ENCODE measurements around the gene ZRSR2. TPM values are rescaled to one million over a fixed set of nuclear protein-coding genes. Genes with fewer than 3 reads are reported as not detected.

ZRSR2 gene
- total RNA-seq, 1 experiment from 2014 or later = 6.4 TPM

DNA sequence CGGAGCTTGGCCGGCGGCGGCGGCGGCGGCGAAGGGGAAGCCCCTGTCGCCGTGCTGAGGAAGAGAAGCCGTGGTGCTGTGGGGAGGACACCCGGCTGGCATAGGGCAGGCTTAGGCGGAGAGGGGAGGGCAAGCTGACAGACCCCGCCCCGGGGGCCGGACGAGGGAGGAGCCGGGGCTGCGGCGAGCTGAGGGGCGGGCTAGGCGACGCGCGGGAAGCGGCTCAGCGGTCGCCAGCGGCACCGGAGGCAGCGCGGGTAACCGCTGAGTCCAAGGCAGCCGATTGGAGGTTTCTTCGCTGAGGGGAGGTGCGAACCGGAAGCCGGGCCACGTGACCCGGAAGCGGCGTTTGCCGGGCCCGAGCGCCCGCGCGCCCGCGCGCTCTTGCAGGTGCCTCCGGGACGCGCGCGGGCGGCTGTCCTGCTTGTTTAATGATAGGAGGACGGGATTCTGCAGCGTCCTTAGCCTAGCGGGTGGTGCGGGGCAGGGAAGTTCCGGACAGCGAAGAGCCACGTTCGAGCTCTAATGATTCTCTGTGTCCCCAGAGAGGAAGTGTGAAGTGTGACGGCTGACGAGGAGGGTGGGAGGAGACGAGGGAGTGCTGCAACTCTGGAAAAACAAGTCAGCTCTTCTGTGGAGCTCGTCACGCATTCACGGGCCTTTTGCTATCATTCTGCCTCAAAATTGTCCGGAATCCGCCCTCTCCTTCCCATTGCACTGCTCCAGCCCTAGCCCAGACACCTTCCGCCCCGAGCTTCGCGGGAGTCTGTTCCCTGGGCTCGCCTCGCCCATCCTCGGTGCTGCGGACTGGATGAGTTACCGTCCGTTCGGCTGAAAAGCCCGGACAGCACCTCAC is 64.7 kb downstream of the ZRSR2 start, which contains the start of gene AP1S2:
TSS of gene AP1S2 (minus strand) at position 102 of the 856 bp plus-strand sequence. CDS start 2,289 bp downstream, outside the sequence.
- Histone ChIP-seq H3K36me3 (ENCODE audit: low read depth, low read length) (no peaks in the 10 kb centered on the region), H3K79me2 (ENCODE audit: low read length) (peaks cover 18% of the 10 kb centered on the region; the same call in 1 of the 2 replicates), H4K20me1 (ENCODE audit: low read length) (no peaks in the 10 kb centered on the region), H3K27ac (ENCODE audit: low read length) (peak within 1 kb of the TSS; percentile 70), H2AFZ (ENCODE audit: low read length) (peak within 1 kb of the TSS; percentile 87), H3K4me3 (ENCODE audit: low read length) (peak within 1 kb of the TSS; percentile 80), H3K9me3 (ENCODE audit: low read length) (no peaks in the 10 kb centered on the region), H3K9ac (ENCODE audit: low read length) (peak within 1 kb of the TSS; percentile 63), H3F3A (ENCODE audit: low read length, unreplicated experiment) (no peaks in the 10 kb centered on the region), H3K4me1 (ENCODE audit: insufficient read depth, low read length) (peaks cover 36% of the 10 kb centered on the region), H3K4me2 (ENCODE audit: low read length) (peak within 1 kb of the TSS; percentile 93), H3K9me2 (replicated peaks; ENCODE audit: low read length) (no peaks in the 10 kb centered on the region), H3K27me3 (ENCODE audit: low read length) (no peaks in the 10 kb centered on the region)
- DNase-seq (peak; percentile 93), ATAC-seq (peak; percentile 92)
- CTCF ChIA-PET = interaction anchor here (0.5 to 0.7 kb wide), 2 partner anchors 42 to 117 kb away, joined by 3 to 4 read pairs; no protein-coding TSS in a partner anchor
- BruUV-seq (replicated peaks) = TSS peak; percentile 82
- no peak for TF ChIP-seq EZH2phosphoT487 (IDR thresholded peaks at IDR 0.05; ENCODE audit: borderline replicate concordance, low read length)
- TF ChIP-seq EZH2 (IDR thresholded peaks at IDR 0.05; ENCODE audit: low read length, unreplicated experiment) = no peak
- TF ChIP-seq, protein P1, sequence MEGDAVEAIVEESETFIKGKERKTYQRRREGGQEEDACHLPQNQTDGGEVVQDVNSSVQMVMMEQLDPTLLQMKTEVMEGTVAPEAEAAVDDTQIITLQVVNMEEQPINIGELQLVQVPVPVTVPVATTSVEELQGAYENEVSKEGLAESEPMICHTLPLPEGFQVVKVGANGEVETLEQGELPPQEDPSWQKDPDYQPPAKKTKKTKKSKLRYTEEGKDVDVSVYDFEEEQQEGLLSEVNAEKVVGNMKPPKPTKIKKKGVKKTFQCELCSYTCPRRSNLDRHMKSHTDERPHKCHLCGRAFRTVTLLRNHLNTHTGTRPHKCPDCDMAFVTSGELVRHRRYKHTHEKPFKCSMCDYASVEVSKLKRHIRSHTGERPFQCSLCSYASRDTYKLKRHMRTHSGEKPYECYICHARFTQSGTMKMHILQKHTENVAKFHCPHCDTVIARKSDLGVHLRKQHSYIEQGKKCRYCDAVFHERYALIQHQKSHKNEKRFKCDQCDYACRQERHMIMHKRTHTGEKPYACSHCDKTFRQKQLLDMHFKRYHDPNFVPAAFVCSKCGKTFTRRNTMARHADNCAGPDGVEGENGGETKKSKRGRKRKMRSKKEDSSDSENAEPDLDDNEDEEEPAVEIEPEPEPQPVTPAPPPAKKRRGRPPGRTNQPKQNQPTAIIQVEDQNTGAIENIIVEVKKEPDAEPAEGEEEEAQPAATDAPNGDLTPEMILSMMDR (conservative IDR thresholded peaks at IDR 0.05; ENCODE audit: low read depth, low read length) = no peak
- intact Hi-C loops (cut with micrococcal nuclease) = loop anchor here (10.0 kb wide), 2 partner anchors 270 to 810 kb away; partner anchors contain the start of gene GRPR
- POLR2A ChIA-PET (ENCODE audit: unreplicated experiment) = interaction anchor here (0.6 kb wide), 1 partner anchor 116 kb away, joined by 3 read pairs; no protein-coding TSS in a partner anchor

DNA sequence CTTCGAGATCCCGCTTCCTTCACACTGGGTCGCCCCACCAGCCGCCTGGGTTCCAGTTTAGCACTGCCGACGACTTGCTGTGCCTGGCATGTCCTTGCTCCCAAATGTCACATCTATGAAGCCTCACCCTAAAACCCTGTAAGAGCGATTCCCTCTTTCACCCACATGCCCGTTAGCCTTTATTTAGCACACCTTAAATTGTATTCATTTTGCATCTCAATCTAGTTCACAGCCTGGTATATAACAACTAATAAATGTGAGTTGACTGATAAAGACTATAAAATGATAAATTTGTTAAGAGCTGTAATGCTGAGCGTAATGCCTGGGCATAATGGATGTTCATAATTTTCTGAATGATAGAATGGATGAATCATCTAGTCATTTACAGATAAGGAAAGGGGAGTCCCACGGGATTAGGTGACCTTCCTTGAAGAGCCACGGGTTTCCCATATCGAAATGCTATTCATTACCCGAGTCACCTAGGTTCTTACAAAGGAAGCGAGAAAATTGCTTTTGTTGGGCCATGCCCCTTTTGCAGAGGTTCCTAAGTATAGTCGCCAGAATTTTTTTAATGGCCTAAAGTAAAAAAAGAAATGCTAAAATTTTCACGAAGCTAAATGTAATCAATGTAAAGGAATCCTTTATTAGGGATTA is 65.4 kb downstream of the ZRSR2 start:
- H3K27ac ChIP-seq (ENCODE audit: low read length) = peak overlapping the region; percentile 70
- DNase-seq = no peak
- no TSS peak for BruUV-seq (replicated peaks)
- no peaks in the 10 kb centered on the region for H3K9me2 ChIP-seq (replicated peaks; ENCODE audit: low read length)
- H3K36me3 ChIP-seq (ENCODE audit: low read depth, low read length) = no peaks in the 10 kb centered on the region
- H3K79me2 ChIP-seq (ENCODE audit: low read length) = peaks cover 18% of the 10 kb centered on the region; the same call in 1 of the 2 replicates
- TF ChIP-seq, protein P1 (conservative IDR thresholded peaks at IDR 0.05; ENCODE audit: low read depth, low read length) = no peak
- TF ChIP-seq EZH2 (IDR thresholded peaks at IDR 0.05; ENCODE audit: low read length, unreplicated experiment) = no peak
- no peak for TF ChIP-seq EZH2phosphoT487 (IDR thresholded peaks at IDR 0.05; ENCODE audit: borderline replicate concordance, low read length)
- intact Hi-C loops (cut with micrococcal nuclease) = loop anchor here (10.0 kb wide), 2 partner anchors 269 to 809 kb away; partner anchors contain the start of gene GRPR
- ATAC-seq = no peak
- peak overlapping the region; percentile 87 for H2AFZ ChIP-seq (ENCODE audit: low read length)
- H4K20me1 ChIP-seq (ENCODE audit: low read length) = no peaks in the 10 kb centered on the region
- H3K4me3 ChIP-seq (ENCODE audit: low read length) = peak overlapping the region; percentile 80
- CTCF ChIA-PET = no interaction called here
- no peaks in the 10 kb centered on the region for H3K9me3 ChIP-seq (ENCODE audit: low read length)
- peak overlapping the region; percentile 63 for H3K9ac ChIP-seq (ENCODE audit: low read length)
- H3K27me3 ChIP-seq (ENCODE audit: low read length) = no peaks in the 10 kb centered on the region
- H3F3A ChIP-seq (ENCODE audit: low read length, unreplicated experiment) = no peaks in the 10 kb centered on the region
- H3K4me1 ChIP-seq (ENCODE audit: insufficient read depth, low read length) = peaks cover 36% of the 10 kb centered on the region
- peak overlapping the region; percentile 93 for H3K4me2 ChIP-seq (ENCODE audit: low read length)
- POLR2A ChIA-PET (ENCODE audit: unreplicated experiment) = interaction anchor here (0.6 kb wide), 1 partner anchor 245 kb away, joined by 3 read pairs; no protein-coding TSS in a partner anchor

Measured in PC-3 (cell line).